ENCODE measurements around the gene DCC. TPM values are rescaled to one million over a fixed set of nuclear protein-coding genes. Genes with fewer than 3 reads are reported as not detected.

The DCC gene
- total RNA-seq, 6 experiments from 2014 or later, result not detected

DNA sequence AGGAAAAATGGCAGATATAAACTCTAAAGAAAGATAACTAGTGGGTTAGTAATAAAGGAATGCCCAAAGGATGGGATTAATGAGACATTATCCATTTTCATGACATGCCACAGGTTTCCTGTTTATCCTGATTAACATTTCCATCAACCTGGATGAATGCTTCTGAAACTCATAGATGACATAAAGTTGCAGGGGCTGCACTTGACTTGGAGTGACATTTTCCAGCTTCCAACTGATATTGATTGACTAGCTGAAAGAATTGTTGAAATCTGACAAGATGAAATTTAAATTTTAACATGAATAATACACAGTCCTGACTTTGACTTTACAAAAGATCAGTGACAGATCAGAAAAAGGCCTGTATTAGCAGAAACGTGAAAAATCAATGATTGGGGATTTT is 214.2 kb downstream of the DCC start:
- no peak overlapping the region for H3K27ac Mint-ChIP-seq
- no peak overlapping the region for H3K4me3 Mint-ChIP-seq
- no peaks in the 10 kb centered on the region for H3K4me1 Mint-ChIP-seq (ENCODE audit: low read depth)
- no peaks in the 10 kb centered on the region for H3K27me3 Mint-ChIP-seq (ENCODE audit: insufficient read depth)
- peaks cover 28% of the 10 kb centered on the region for H3K9me3 Mint-ChIP-seq
- no peak for DNase-seq
- TF ChIP-seq, protein P1, sequence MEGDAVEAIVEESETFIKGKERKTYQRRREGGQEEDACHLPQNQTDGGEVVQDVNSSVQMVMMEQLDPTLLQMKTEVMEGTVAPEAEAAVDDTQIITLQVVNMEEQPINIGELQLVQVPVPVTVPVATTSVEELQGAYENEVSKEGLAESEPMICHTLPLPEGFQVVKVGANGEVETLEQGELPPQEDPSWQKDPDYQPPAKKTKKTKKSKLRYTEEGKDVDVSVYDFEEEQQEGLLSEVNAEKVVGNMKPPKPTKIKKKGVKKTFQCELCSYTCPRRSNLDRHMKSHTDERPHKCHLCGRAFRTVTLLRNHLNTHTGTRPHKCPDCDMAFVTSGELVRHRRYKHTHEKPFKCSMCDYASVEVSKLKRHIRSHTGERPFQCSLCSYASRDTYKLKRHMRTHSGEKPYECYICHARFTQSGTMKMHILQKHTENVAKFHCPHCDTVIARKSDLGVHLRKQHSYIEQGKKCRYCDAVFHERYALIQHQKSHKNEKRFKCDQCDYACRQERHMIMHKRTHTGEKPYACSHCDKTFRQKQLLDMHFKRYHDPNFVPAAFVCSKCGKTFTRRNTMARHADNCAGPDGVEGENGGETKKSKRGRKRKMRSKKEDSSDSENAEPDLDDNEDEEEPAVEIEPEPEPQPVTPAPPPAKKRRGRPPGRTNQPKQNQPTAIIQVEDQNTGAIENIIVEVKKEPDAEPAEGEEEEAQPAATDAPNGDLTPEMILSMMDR (IDR thresholded peaks at IDR 0.05), result no peak
- no peaks in the 10 kb centered on the region for H3K36me3 Mint-ChIP-seq (ENCODE audit: low read depth)

DNA sequence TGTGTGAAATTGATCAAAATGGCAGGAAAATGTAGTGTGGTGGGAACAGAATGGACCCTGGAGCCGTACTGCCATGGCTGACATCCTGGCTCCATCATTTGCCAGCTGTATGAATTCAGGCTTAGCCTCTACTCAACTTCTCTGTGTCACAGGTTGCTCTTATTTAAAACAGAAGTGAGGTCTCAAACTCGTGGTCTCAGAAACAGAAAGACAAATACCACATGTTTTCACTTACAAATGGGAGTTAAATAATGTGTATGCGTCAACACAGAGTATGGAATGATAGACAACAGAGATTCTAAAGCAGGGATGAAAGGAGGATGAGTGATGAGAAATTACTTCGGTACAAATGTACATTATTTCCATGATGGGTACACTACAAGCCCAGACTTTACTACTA is 227.4 kb downstream of the DCC start:
- Mint-ChIP-seq H3K27me3 (ENCODE audit: insufficient read depth) (no peaks in the 10 kb centered on the region), H3K4me1 (ENCODE audit: low read depth) (no peaks in the 10 kb centered on the region), H3K36me3 (ENCODE audit: low read depth) (no peaks in the 10 kb centered on the region), H3K27ac (no peak overlapping the region), H3K9me3 (peaks cover 41% of the 10 kb centered on the region), H3K4me3 (no peak overlapping the region)
- TF ChIP-seq, protein P1 (IDR thresholded peaks at IDR 0.05), result no peak
- no peak for DNase-seq

DNA sequence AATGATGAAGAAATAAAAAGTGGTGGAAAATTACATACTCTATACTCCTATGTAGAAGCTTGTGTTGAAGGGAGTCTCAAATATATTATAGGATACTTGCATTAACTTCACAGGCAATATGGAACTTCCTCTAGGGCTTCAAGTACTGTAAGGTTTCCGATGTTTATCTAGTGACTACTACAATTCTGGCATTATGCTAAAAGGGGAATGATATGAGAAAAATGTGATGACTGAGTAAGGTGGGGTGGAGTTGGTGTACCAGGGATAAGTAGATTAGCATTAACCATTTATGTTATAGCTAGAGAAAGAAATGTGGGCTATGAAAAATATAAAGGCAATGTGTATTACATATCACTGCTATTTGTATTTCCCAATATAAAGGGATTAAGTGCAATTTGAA is 229.5 kb downstream of the DCC start:
- H3K27me3 Mint-ChIP-seq (ENCODE audit: insufficient read depth), result no peaks in the 10 kb centered on the region
- peaks cover 41% of the 10 kb centered on the region for H3K9me3 Mint-ChIP-seq
- TF ChIP-seq, protein P1 (IDR thresholded peaks at IDR 0.05), result no peak
- no peak overlapping the region for H3K4me3 Mint-ChIP-seq
- H3K4me1 Mint-ChIP-seq (ENCODE audit: low read depth), result no peaks in the 10 kb centered on the region
- H3K27ac Mint-ChIP-seq, result no peak overlapping the region
- DNase-seq, result no peak
- H3K36me3 Mint-ChIP-seq (ENCODE audit: low read depth), result no peaks in the 10 kb centered on the region

DNA sequence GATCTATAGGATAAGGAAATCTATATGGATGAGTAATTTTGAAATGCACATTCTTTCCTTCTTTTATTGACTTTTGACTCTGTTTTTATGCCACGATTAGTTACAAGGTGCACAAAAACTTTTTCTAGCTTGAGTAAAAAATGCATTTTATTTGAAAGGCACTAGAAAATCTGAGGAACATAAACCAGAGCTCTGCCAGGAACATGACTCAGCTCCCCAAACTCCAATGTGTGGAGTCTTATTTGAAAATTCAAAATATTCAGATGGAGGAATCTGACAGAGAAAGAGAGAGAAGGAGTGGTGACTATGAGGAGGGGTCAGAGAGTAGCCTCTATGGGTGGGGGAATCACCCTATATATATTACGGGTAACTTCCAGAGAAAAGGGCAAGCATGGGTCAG is 231.0 kb downstream of the DCC start:
- H3K9me3 Mint-ChIP-seq, result peaks cover 29% of the 10 kb centered on the region
- no peaks in the 10 kb centered on the region for H3K4me1 Mint-ChIP-seq (ENCODE audit: low read depth)
- no peaks in the 10 kb centered on the region for H3K36me3 Mint-ChIP-seq (ENCODE audit: low read depth)
- no peaks in the 10 kb centered on the region for H3K27me3 Mint-ChIP-seq (ENCODE audit: insufficient read depth)
- TF ChIP-seq, protein P1 (IDR thresholded peaks at IDR 0.05), result no peak
- H3K27ac Mint-ChIP-seq, result no peak overlapping the region
- no peak overlapping the region for H3K4me3 Mint-ChIP-seq
- no peak for DNase-seq

DNA sequence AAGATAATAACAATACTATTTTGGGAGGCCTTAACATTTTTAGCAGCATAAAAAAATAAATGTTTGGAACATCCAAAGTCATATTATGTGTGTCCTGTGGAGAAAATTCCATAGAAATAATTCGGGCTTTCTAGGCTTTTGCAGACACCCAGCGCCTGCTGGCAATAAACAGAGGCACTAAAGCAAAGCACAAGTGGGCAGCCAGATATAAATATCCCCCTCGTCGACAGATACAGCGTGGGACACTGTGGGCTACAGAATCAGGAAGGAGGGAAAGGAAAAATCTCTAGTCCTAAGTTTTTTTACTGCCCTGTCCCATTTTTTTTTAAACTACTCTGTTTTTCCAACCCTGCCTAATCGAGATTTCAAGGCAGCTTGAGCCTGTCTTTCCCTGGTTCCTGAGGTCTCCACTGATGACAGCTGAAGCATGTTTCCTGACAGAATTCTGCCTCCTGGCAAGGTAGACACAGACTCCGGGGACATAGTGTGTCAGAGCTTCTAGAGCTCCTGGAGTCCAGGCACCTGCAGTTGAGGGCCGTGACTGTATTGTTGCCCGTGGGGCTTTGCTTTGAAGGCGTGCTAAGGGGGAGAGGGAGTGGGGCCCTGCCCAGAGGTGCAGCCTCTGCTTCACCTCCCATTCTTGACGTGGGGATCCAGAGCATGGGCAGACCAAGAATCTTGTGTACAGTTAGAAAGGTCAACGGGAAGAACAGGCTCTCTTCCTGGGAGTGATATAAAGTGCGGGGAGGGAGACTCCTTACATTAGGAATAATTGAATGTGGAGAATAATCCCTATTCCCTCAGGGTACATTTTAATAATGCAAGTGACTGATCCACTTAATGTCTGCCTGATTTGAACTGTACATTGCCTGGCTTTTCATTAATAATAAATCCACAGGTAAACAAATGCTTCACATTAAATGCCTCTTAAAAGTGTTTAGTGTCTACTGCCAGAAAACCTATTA is 232.3 kb downstream of the DCC start:
- Mint-ChIP-seq H3K36me3 (ENCODE audit: low read depth) (no peaks in the 10 kb centered on the region), H3K4me1 (ENCODE audit: low read depth) (no peaks in the 10 kb centered on the region), H3K27ac (no peak overlapping the region), H3K4me3 (no peak overlapping the region), H3K27me3 (ENCODE audit: insufficient read depth) (no peaks in the 10 kb centered on the region), H3K9me3 (peaks cover 30% of the 10 kb centered on the region)
- DNase-seq, result no peak
- TF ChIP-seq, protein P1 (IDR thresholded peaks at IDR 0.05), result no peak

Data from HFFc6 (cell line).